Spleen (tissue), 13 donors: ENCODE measurements around the gene ABCB9. TPM values are rescaled to one million over a fixed set of nuclear protein-coding genes. Genes with fewer than 3 reads are reported as not detected.
A peak's percentile ranks its signal among the peaks of the same experiment; 100 is the strongest.
"Not testable (repeated sequence)": the region's sequence is repeated elsewhere in the genome, so short reads cannot be mapped to it uniquely, and the experiment has no call there.

ENCODE experiments used
- DNase-seq: peaks from one replicate; pipeline ENCODE4 v3.0.0-alpha.2; 2020
- H3K27ac ChIP-seq, 8 donors: fragments of 200-600 bp; sonication (generic) in 7 of 8; 1 replicate in 4 of 8; 2 replicates in 4 of 8; pipeline versions ENCODE4 v1.5.0 to v1.8.0; 2016 to 2021; ENCODE audit warnings: inconsistent platforms in 4 of 8, mild to moderate bottlenecking in 4 of 8, moderate library complexity in 1 of 8
- H3K27me3 ChIP-seq, 7 donors: fragments of 200-600 bp; sonication (generic) in 6 of 7; replicated peaks in 1 of 7; 1 replicate in 4 of 7; 2 replicates in 3 of 7; pipeline versions ENCODE4 v1.5.0 to v1.8.0; 2016 to 2021; ENCODE audit warnings: inconsistent platforms in 3 of 7, mild to moderate bottlenecking in 1 of 7
- H3K36me3 ChIP-seq, 6 donors: fragments of 200-600 bp; sonication (generic) in 5 of 6; 1 replicate in 4 of 6; 2 replicates in 2 of 6; pipeline versions ENCODE4 v1.5.0 to v1.8.0; 2016 to 2021; ENCODE audit warnings: inconsistent platforms in 2 of 6
- H3K4me1 ChIP-seq, 6 donors: fragments of 200-600 bp; sonication (generic) in 5 of 6; 1 replicate in 3 of 6; 2 replicates in 3 of 6; pipeline versions ENCODE4 v1.5.0 to v1.8.0; 2016 to 2021; ENCODE audit warnings: inconsistent platforms in 3 of 6
- H3K4me3 ChIP-seq, 8 donors: fragments of 200-600 bp; sonication (generic) in 7 of 8; 1 replicate in 4 of 8; 2 replicates in 4 of 8; pipeline versions ENCODE4 v1.5.0 to v1.8.0; 2016 to 2021; ENCODE audit warnings: inconsistent platforms in 4 of 8, mild to moderate bottlenecking in 4 of 8, moderate library complexity in 2 of 8
- H3K9me3 ChIP-seq, 8 donors: fragments of 200-600 bp; sonication (generic) in 7 of 8; 1 replicate in 4 of 8; 2 replicates in 4 of 8; pipeline versions ENCODE4 v1.5.0 to v1.8.0; 2016 to 2021; ENCODE audit warnings: inconsistent platforms in 4 of 8
- CTCF ChIP-seq, 11 experiments: fragments of 200-600 bp in 7 of 11; fragments of 450-650 bp in 4 of 11; sonication (generic) in 4 of 11; IDR thresholded peaks in 8 of 11; conservative IDR thresholded peaks in 3 of 11; 1 replicate in 7 of 11; 2 replicates in 4 of 11; pipeline versions ENCODE4 v1.4.0 to v1.8.0; 2016 to 2021; ENCODE audit warnings: antibody characterized with exemption in 11 of 11, inconsistent platforms in 4 of 11, mild to moderate bottlenecking in 1 of 11
- POLR2A ChIP-seq, 3 donors: fragments of 450-650 bp; IDR thresholded peaks; one replicate each; pipeline ENCODE4 v1.5.1; 2017; ENCODE audit warnings: antibody characterized with exemption in 3 of 3, mild to moderate bottlenecking in 1 of 3
- POLR2AphosphoS5 ChIP-seq, 3 donors: sonication (generic); formaldehyde crosslinking; IDR thresholded peaks; one replicate each; pipeline ENCODE4 v1.5.1; 2017; ENCODE audit warnings: antibody characterized with exemption in 3 of 3
- WGBS, 5 donors: extraction: QIAGEN DNeasy Blood & Tissue Kit in 3 of 5; methylation state at CpG; one replicate each; pipeline versions ENCODE4 v1.1.5 to v1.1.7; 2013 to 2018; 5-methylcytosine and 5-hydroxymethylcytosine counted together
- intact Hi-C: fragments of 100-400 bp; cut with DNase I; formaldehyde crosslinking; loops from one replicate; pipeline ENCODE4 v1.15.0; 2023; ENCODE audit warnings: low total_unique reads
- long read RNA-seq, 2 donors: transcript quantifications; one replicate each; lab custom pipeline, GENCODE V29; 2026
- polyA plus RNA-seq, 3 donors: library from polyadenylated mRNA; stranded (reverse); fragments of 200-250 nt; gene quantifications; one replicate each; pipeline ENCODE4 v1.2.1, GENCODE V29; 2013
- total RNA-seq, 7 donors: library from RNA; depleted of rRNA in 3 of 7; stranded (reverse); fragments of >200 nt in 3 of 7; fragmentation: NEBNext Ultra II Directional in 4 of 7; extraction: Animal tissue kit (Norgen Biotek cat#: 25700) in 4 of 7; gene quantifications; one replicate each; pipeline versions ENCODE4 v1.1.0 to v1.2.1, GENCODE V29; 2016 to 2021
- donor health status: healthy with polysubstance abuse.
- donor health status: DM: no; HTN: no; CAD: no; lungs with moderate emphysema.
- donor health status: DM: no; HTN: no; CAD: no.
- donor health status: Bipolar disorder and iron deficiency.
- donor health status: healthy.
- donor health status: DM: no; HTN: no; CAD: no.
- donor health status: DM: yes; HTN: yes; CAD: no.

Gene ABCB9
- total RNA-seq (1 to 10 TPM; 4.1 to 6.2 (median 5.5) TPM), polyA plus RNA-seq (1 to 10 TPM; 1.5 to 2.8 (median 1.7) TPM)
- long read RNA-seq, donor 1, partial matches to known transcripts, result 114 of 212 reads
- long read RNA-seq, donor 1, other reads (novel, unspliced or antisense), result 98 of 212 reads
- long read RNA-seq, donor 2, result 0 reads

- Histone ChIP-seq H3K36me3 (no peaks in the 10 kb centered on the region), H3K27me3 (no peaks in the 10 kb centered on the region), H3K9me3 (no peaks in the 10 kb centered on the region), H3K4me3 (peak within 1 kb of the TSS; percentile 46 to 77 (median 54)), H3K27ac (peak within 1 kb of the TSS; percentile 7 to 78 (median 70)), H3K4me1 (peaks cover 7 to 41% (median 28%) of the 10 kb centered on the region in 6 donors)
- DNase-seq, result peak; percentile 98
- 5 to 8% (median 5%) methylated on average over 25 to 55 of the region's 55 CpGs for WGBS, 5 donors
- intact Hi-C loops, result no loop called here
- TF ChIP-seq CTCF (IDR thresholded peaks at IDR 0.05 in 8 of 11, conservative IDR thresholded peaks at IDR 0.05 in 3 of 11), result no peak
- peak; percentile 82 to 92 (median 88) for TF ChIP-seq POLR2AphosphoS5 (IDR thresholded peaks at IDR 0.05)
These were observed at the start of gene ABCB9 for GRCh38 chr12:122965851-122966742. Gene ABCB9, minus strand, starts transcription at chr12:122966463. Its CDS starts 6,228 bp downstream, at chr12:122960235.

- 95 to 98% (median 97%) methylated on average over 4 of the region's 4 CpGs for WGBS, 5 donors
These were observed 48.2 kb upstream of the ABCB9 start for GRCh38 chr12:123014473-123014872.

GRCh38 chr12:123013185-123014095, 47.2 kb upstream of the ABCB9 start:
- TF ChIP-seq CTCF (IDR thresholded peaks at IDR 0.05 in 8 of 11, conservative IDR thresholded peaks at IDR 0.05 in 3 of 11) (no peak), POLR2A (IDR thresholded peaks at IDR 0.05) (no peak), POLR2AphosphoS5 (IDR thresholded peaks at IDR 0.05) (no peak)
- 91 to 95% (median 93%) methylated on average over 18 to 19 of the region's 19 CpGs for WGBS, 5 donors
- H3K9me3 ChIP-seq, result no peaks in the 10 kb centered on the region
- intact Hi-C loops, result no loop called here
- peaks cover 0 to 52% (median 9%) of the 10 kb centered on the region in 6 donors for H3K36me3 ChIP-seq
- no peak overlapping the region for H3K27ac ChIP-seq
- no peaks in the 10 kb centered on the region for H3K4me1 ChIP-seq
- DNase-seq, result no peak
- no peak overlapping the region for H3K4me3 ChIP-seq
- H3K27me3 ChIP-seq, result no peaks in the 10 kb centered on the region

More at GRCh38 chr12:123014473-123014872, 48.2 kb upstream of the ABCB9 start:
- H3K9me3 ChIP-seq, H3K4me3 ChIP-seq, H3K4me1 ChIP-seq, DNase-seq, H3K27ac ChIP-seq, H3K27me3 ChIP-seq, intact Hi-C loops: not testable (repeated sequence)
- peaks cover 0 to 42% (median 4%) of the 10 kb centered on the region in 6 donors for H3K36me3 ChIP-seq

- DNase-seq, result no peak
- Histone ChIP-seq H3K4me3 (no peak overlapping the region), H3K27ac (no peak overlapping the region), H3K4me1 (no peaks in the 10 kb centered on the region), H3K36me3 (peaks cover 0 to 69% (median 9%) of the 10 kb centered on the region in 6 donors), H3K9me3 (no peaks in the 10 kb centered on the region), H3K27me3 (no peaks in the 10 kb centered on the region)
- intact Hi-C loops, result no loop called here
- no peak for TF ChIP-seq POLR2A (IDR thresholded peaks at IDR 0.05)
- TF ChIP-seq POLR2AphosphoS5 (IDR thresholded peaks at IDR 0.05), result no peak
- no peak for TF ChIP-seq CTCF (IDR thresholded peaks at IDR 0.05 in 8 of 11, conservative IDR thresholded peaks at IDR 0.05 in 3 of 11)
- 72 to 85% (median 77%) methylated on average over 6 of the region's 6 CpGs for WGBS, 5 donors
These were observed 45.4 kb upstream of the ABCB9 start for GRCh38 chr12:123011701-123012100.
